ENCODE data around the gene DHH.

Gene DHH

DNA sequence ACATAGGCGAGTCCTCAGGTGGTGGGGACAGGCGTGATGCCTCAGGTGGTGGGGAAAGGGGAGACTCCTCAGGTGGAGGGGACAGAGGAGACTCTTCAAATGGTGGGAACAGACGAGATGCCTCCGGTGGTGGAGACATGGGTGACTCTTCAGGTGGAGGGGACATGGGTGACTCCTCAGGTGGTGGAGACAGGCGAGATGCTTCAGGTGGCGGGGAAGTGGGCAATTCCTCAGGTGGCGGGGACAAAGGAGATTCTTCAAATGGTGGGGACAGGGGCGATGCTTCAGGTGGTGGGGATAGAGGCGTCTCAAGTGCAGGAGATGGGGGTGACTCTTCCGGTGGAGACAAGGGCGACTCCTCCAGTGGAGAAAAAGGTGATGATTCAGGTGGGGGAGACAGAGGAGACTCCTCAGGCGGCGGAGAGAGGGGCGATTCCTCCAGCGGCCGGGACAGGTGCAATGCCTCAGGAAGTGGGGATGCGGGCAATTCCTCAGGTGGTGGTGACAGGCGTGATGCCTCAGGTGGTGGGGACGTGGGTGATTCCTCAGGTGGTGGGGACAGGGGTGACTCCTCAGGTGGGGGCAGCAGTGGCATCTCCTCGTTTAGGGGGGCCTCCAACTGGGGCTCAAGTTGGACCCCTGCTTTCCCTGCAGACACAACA is 42.7 kb downstream of the DHH start:
- no peak for DNase-seq (ENCODE audit: low read depth in 2 of 3, low spot score in 1 of 3)

GRCh38 chr12:49051373-49051764 is 43.2 kb downstream of the DHH start:
- DNase-seq (ENCODE audit: low read depth in 2 of 3, low spot score in 1 of 3), result no peak

- no peak for DNase-seq (ENCODE audit: low read depth in 2 of 3, low spot score in 1 of 3)
Measured at GRCh38 chr12:49050507-49051372, 43.9 kb downstream of the DHH start.

DNA sequence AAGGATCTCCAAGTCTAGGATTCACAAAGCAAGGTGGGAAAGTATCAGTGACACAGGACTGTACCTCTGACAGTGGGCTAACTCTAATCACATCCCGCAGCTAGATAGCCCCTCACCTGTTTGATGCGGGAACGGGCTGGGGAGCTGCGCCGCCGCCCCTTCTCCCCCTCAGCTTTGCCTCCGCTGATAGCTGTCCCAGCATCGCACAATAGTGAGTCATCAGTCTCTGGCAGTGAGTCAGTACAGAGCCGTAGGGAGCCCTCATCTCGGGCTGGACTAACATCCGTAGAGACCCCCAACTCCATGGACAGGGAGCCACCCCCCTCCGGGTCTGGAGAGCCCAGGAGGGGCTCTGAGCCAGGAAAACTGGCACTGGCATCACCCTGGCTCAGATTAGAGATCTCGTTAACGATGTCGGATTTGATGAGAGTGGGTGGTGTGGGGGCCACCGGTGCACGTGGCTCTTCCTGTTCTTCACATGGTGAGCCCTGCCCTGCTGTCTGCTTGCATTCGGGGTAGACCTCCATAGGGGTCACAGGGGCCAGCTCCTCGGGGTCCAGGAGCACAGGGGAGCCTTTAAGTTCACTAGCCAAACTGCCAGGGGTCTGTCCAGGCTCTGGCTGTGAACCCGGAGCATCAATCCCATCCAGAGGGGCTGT is 44.9 kb downstream of the DHH start:
- DNase-seq (ENCODE audit: low read depth in 2 of 3, low spot score in 1 of 3), result no peak

GRCh38 chr12:49048953-49049352 is 45.6 kb downstream of the DHH start:
- DNase-seq (ENCODE audit: low read depth in 2 of 3, low spot score in 1 of 3), result no peak

DNA sequence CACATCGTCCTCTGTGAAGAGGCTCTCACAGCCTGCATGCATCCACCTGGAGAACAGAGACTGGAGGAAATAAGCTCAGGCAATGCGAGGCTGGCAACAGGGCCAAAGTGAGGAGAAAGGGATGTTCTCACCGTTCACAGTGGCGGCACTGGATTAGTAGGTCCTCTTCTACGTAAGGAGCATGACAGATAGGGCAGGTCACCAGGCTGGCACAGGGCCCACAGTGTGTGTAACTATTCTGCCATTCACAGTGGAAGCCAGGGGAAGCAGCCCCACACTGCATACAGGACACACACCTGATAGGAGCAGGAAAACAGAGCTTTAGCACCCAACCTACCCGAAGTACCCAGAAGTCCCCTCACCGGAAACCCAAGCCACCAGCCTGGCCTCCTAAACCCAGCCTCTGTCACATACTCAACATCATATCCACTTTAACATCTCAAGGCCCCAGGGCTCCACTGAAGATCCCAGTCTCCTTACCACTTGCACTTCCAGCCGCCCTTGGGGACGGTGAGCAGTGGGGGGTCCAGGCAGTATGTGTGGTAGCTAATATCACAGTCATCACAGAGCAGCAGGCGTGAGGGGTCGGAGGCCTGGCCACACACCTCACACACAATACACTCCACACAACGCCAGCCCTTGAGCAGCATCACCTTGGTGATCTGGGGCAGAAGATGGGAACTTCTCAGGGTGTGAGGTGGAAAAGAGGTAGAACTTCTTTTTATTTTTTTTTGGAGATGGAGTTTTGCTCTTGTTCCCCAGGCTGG is 48.3 kb downstream of the DHH start:
- DNase-seq (ENCODE audit: low read depth in 2 of 3, low spot score in 1 of 3), result no peak

GRCh38 chr12:49044660-49045059 is 49.9 kb downstream of the DHH start:
- no peak for DNase-seq (ENCODE audit: low read depth in 2 of 3, low spot score in 1 of 3)

- DNase-seq (ENCODE audit: low read depth in 2 of 3, low spot score in 1 of 3), result peak; percentile 55 to 78 (median 73)
Measured at GRCh38 chr12:49043856-49044258, 50.7 kb downstream of the DHH start.

GRCh38 chr12:49043241-49043640 is 51.4 kb downstream of the DHH start:
- DNase-seq (ENCODE audit: low read depth in 2 of 3, low spot score in 1 of 3), result no peak

DNA sequence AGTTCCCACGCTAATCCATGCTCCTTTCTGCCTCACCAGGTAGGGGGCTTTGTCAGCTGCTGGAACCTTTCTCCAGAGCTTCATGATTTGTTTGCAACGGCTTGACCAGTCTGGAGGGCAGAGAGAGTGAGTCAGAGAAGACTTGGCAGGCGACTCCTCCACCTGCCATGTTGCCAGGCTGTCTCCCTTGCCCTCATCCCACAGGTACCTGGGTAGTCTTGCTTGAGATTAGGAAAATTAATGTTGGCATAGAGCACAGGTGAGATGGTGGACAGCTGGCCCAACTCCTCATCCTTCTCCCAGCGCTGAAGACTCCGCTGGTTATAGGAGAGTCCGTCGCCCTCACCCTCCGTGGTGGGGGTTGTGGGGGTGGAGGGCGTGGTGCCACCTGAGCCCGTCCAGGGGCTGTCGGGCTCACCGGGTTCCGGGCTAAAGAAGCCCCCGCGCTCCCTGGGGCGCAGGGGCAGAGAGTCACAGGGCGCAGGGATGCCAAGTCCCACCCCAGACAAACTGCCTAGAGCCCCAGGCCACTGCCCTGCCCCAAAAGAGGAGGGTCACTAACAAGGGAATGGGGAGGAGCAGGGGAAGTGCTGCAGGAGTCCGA is 52.6 kb downstream of the DHH start:
- DNase-seq (ENCODE audit: low read depth in 2 of 3, low spot score in 1 of 3), result no peak

DNA sequence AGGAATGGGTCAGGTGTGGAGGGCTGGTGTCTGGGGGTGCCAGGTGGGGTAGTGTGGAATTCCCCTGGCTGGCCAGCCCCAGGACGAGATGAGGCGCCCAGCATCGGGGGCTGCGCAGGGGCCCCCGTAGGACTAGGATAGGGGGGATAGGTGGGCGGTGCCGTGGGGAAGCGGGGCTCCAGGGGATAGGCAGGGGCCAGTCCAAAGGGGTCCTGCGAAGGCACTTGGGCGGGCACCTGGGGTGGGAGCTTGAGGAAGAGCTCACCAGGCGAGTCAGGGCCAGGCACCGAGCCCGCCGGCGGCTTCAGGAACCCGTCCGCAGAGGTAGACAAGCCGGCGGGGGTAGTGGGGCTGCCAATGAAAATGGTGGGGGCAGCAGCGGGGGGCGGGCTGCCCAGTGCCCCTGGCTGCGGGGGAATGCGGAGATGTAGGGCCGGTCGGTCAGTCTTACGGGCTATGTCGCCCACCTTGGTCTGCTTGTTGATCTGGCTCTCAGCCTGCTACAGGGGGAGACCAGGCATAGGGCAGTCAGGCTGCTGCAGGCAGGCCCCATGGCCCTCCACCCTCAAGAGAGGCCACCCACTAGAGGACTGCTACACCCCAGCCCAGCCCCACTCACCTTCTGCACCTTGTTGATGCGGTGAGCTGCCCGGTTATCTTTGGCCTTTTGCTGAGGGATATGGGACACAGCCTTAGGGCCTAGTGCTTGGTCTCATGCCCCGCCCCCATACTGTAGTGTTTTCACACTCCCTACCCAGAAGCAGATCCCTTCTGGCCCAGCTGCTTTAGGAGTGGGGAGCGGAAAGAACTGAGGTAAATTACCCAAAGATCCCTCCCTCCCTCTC is 53.3 kb downstream of the DHH start:
- no peak for DNase-seq (ENCODE audit: low read depth in 2 of 3, low spot score in 1 of 3)

DNA sequence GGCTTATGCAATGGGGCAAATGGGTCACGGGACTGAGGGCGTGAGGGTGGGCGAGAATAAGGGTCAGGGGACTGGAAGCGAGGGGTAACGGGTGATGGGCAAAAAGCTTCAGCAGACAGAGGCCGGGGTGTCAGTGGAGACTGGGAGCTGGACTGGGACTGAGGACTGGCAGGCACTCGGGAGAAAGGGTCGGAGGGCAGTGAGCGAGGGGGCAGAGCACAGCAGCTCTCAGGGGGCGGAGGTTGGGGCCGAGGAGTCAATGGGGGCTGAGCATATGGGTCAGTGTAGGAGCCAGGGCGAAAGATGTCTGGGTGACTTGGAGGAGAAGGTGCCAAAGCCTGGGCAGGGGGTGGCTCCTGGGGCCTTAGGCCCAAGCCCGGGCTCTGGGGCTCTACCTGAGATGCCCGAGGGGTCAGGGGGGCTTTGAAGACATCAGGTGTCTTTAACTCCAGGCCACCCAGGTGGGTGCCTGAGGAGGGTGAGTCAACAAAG is 54.2 kb downstream of the DHH start:
- DNase-seq (ENCODE audit: low read depth in 2 of 3, low spot score in 1 of 3), result no peak

GRCh38 chr12:49039421-49040363 is 54.9 kb downstream of the DHH start:
- DNase-seq (ENCODE audit: low read depth in 2 of 3, low spot score in 1 of 3), result no peak

GRCh38 chr12:49038291-49038955 is 56.2 kb downstream of the DHH start:
- no peak for DNase-seq (ENCODE audit: low read depth in 2 of 3, low spot score in 1 of 3)

GRCh38 chr12:49037947-49038237 is 56.7 kb downstream of the DHH start:
- DNase-seq (ENCODE audit: low read depth in 2 of 3, low spot score in 1 of 3), result no peak

DNA sequence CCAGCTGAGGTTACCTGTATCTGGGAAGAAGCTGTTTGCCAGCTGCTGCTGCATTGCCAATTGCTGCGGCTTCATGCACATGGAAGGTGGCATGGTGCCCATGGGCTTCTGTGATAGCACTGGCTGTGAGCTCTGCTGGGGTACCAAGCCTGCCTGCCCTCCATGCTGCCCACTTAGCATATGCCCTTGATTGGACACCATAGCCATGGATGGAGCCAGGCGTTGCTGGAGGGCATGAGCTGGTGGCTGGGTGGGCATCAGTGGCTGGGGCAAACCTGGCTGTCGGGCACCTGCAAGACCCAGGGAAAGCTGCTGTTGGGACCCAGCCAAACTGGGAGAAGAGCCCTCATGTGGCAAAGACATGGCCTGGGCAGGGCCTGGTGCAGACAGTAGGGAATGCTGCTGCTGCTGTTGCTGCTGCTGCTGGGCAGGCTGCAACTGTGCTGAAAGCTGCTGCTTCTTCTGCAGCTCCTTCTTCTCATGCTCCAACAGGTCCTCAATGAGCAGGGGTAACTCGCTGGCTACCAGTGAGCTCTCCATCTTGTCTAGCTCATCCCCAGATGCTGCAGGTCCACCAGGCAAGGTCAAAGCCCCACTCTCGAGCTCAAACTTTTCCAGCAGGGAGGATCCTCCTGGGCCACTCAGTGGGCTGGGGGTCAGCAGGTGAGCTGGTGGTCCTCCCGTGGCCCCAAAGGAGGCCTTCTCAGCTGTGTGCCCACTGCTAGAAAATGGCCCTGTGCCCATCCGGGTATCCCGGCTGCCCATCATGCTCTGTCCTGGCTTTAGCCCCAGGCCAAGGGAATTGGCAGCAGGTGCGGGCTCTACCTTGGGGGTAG is 57.3 kb downstream of the DHH start:
- DNase-seq (ENCODE audit: low read depth in 2 of 3, low spot score in 1 of 3), result no peak

Data from stimulated activated CD4-positive, alpha-beta T cell treated with anti-CD3 and anti-CD28 coated beads, Interleukin-12 subunit alpha, Interleukin-12 subunit beta, amount 100 ng/mL, for 48 hours (primary cell).